LNCaP clone FGC (cell line): Measurements from ENCODE around the gene MMP26.

Experiments used
- DNase-seq: peaks from one replicate; pipeline ENCODE4 v3.0.0-alpha.2; 2011; ENCODE audit warnings: low read depth
- H3K4me3 ChIP-seq: 2 replicates; pipeline ENCODE4 v1.5.1; 2011; ENCODE audit warnings: mild to moderate bottlenecking, low read depth, low read length, control low read depth
- TF ChIP-seq, protein P1 (sequence below): IDR thresholded peaks from 2 replicates; pipeline ENCODE4 v1.5.1; 2012; ENCODE audit warnings: mild to moderate bottlenecking; ENCODE audit not compliant: control insufficient read depth, insufficient read depth; ENCODE audit errors: extremely low read depth

Gene MMP26

DNA sequence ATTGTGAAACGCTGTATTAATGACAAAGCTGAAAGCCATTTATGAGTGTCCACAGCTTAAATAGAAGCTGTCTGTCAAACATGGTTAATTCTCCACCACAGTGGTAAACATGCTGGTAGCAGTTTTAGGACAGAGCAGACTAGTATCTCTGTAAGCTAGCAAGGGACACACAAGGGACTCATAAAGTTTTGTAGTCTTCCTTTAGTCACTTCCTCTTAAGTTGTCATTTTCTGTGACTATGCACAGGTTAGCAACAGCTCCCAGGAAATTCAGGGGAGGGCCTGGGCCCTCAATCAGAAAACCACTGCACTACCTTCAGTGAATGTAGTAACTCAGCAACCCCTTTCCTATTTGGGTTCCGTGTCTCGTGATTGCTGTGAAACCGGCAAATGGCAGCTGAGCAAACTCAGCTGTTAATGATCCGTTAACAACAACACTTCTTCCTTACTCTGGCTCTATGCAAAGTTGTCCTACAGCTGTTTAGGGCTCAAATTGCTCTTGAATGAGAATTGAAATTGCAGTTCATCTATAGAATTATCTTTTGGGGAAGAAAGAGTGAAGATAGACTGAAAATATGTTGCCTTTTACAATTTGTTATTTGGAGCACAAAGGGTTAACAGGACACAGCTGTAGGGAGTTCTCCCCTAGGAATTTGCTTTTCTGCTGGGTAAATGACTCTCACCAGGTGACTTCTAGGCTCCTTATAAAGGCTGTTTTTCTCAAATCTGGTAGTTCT lies at the start of gene MMP26:
Gene MMP26 (plus strand): TSS at position 731 of the 736 bp plus-strand sequence.
- no peak within 1 kb of the TSS for H3K4me3 ChIP-seq
- TF ChIP-seq, protein P1, sequence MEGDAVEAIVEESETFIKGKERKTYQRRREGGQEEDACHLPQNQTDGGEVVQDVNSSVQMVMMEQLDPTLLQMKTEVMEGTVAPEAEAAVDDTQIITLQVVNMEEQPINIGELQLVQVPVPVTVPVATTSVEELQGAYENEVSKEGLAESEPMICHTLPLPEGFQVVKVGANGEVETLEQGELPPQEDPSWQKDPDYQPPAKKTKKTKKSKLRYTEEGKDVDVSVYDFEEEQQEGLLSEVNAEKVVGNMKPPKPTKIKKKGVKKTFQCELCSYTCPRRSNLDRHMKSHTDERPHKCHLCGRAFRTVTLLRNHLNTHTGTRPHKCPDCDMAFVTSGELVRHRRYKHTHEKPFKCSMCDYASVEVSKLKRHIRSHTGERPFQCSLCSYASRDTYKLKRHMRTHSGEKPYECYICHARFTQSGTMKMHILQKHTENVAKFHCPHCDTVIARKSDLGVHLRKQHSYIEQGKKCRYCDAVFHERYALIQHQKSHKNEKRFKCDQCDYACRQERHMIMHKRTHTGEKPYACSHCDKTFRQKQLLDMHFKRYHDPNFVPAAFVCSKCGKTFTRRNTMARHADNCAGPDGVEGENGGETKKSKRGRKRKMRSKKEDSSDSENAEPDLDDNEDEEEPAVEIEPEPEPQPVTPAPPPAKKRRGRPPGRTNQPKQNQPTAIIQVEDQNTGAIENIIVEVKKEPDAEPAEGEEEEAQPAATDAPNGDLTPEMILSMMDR, result no peak
- DNase-seq, result no peak

DNA sequence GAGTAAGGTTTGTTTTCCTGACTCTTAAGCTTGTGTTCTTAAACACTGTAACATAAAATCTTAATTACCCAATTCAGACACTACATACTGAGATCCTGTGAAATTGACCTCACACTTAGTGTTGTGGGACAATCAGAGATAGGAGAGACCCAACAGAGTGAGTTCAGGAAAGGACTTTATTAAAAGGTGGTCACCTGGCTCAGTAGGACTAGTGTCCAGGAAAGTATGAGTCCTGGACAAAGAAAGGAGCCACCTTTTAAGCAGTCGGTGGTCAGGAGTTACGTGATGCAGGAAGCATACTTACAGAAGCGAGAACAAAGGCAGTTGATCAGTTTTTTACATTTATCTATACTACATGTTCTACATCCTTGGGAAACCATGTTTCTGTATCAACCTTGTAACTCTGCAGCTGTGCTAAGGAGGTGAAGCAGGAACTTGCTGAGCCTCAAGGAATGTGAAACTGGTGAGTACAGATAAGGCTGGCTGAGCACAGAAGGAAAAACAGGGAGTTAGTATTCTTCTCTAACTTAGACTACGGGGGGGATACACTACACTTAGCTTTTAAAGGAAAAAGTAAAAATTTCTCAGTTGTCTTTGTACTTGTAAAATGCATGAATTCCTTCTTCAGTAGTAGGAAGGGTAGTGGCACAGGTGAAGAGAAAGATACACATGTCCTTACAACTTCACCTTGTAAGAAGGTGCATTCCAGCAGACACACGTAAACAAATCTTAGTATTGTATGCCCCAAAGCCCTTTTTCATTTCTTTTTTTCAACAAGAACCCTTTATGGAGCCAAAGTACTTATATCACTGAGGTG lies 45.7 kb upstream of the MMP26 start:
- DNase-seq, result no peak
- TF ChIP-seq, protein P1, result no peak
- H3K4me3 ChIP-seq, result no peak overlapping the region

DNA sequence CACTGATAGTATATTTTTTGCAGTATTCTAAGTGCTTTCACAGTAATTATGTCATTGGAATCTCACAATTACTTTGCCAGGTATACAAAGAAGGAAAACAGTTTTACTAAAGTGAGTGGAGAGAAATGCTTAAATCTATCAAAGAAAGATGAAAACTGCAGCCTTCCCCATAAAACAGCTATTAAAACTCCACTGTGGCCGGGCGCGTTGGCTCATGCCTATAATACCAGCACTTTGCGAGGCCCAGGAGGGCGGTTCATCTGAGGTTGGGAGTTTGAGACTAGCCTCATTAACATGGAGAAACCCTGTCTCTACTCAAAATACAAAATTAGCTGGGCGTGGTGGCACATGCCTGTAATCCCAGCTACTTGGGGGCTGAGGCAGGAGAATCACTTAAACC lies 41.7 kb upstream of the MMP26 start:
- TF ChIP-seq, protein P1, result no peak
- no peak overlapping the region for H3K4me3 ChIP-seq
- DNase-seq, result no peak

DNA sequence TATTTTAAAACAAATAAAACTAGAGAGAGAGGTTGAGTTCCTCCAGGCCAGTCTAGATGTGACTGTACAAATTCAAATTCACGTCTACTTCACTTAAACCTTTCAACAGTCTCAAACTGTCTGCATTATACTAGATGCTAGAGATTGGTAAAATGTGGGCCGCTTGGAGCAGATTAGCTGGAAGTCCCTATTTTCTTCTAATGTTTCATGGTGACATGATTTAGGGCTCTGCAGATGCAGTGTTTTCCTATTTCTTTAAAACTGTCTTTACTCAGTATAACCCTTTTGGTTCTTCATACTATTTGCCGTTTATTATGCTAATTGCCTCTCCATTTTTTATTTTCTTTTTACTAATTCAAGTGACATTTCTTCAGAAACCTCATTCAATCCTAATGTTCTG lies 40.4 kb upstream of the MMP26 start:
- no peak for DNase-seq
- TF ChIP-seq, protein P1, result no peak
- no peak overlapping the region for H3K4me3 ChIP-seq

DNA sequence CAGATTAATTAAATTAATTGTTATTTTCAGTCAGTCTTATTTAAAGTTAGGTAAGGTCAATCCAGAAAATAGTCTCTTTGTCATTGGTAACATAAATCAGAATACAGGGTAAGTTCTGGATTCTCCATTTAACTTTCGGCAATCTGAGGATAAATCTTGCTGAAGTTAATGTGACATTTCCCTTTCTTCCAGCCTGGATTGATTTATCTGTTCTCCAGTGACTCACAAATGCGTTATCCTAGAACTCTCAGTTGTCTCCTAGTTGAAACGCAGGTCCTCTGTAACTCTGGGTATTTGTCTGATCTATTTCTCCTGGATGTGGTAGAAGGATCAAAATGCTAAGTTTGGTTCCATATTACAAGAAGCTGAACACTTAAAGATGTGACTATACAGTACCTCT lies 39.8 kb upstream of the MMP26 start:
- TF ChIP-seq, protein P1, result no peak
- H3K4me3 ChIP-seq, result no peak overlapping the region
- no peak for DNase-seq

DNA sequence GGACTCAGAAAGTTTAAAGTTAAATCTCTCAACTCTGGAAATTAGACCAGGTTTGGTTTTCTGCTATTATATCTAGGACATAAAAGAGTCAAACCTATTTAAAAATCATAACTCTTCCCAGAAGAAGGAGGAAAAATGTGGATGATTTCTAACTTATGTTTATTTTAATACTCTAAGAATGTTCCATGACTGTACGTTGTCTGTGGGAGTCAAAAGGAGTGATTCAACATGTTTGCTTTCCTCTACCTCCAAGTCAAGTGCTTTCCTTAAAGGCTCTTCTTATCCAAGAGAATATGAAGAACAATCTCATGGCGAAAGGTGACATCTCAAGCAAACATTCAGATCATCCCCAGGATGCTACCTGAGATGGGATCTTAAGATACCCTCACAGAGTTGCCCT lies 39.2 kb upstream of the MMP26 start:
- H3K4me3 ChIP-seq, result no peak overlapping the region
- no peak for DNase-seq
- TF ChIP-seq, protein P1, result no peak
